ENCODE measurements around the gene MAP2K7.

Gene MAP2K7

GRCh38 chr19:7873304-7874075 lies 30.2 kb upstream of the MAP2K7 start:
- Histone ChIP-seq H3K27me3 (replicated peaks) (peaks cover 19% of the 10 kb centered on the region), H3K27ac (no peak overlapping the region), H3K36me3 (replicated peaks) (no peaks in the 10 kb centered on the region), H3K4me3 (ENCODE audit: low read depth, low read length) (no peak overlapping the region)
- no peak for DNase-seq
- in situ Hi-C loops (cut with HindIII; ENCODE audit: low pct_ligation_motif_present, low sequenced_read_pairs) = no loop called here
- no peak for TF ChIP-seq CTCF (IDR thresholded peaks at IDR 0.05; ENCODE audit: low read depth, low read length, missing control alignments)

- no peaks in the 10 kb centered on the region for H3K36me3 ChIP-seq (replicated peaks)
- TF ChIP-seq CTCF (IDR thresholded peaks at IDR 0.05; ENCODE audit: low read depth, low read length, missing control alignments) = no peak
- H3K27ac ChIP-seq = no peak within 1 kb of the TSS
- peaks cover 19% of the 10 kb centered on the region for H3K27me3 ChIP-seq (replicated peaks)
- peak within 1 kb of the TSS; percentile 5 for H3K4me3 ChIP-seq (ENCODE audit: low read depth, low read length)
- no peak for DNase-seq
- in situ Hi-C loops (cut with HindIII; ENCODE audit: low pct_ligation_motif_present, low sequenced_read_pairs) = no loop called here
Measured at GRCh38 chr19:7874076-7874896, 29.4 kb upstream of the MAP2K7 start, which contains the start of gene PRR36. TSS of gene PRR36 (minus strand) at chr19:7874390. CDS start at chr19:7873689, 701 bp downstream.

GRCh38 chr19:7874897-7875273 lies 28.8 kb upstream of the MAP2K7 start:
- Histone ChIP-seq H3K27me3 (replicated peaks) (peaks cover 19% of the 10 kb centered on the region), H3K4me3 (ENCODE audit: low read depth, low read length) (no peak overlapping the region), H3K27ac (no peak overlapping the region), H3K36me3 (replicated peaks) (no peaks in the 10 kb centered on the region)
- in situ Hi-C loops (cut with HindIII; ENCODE audit: low pct_ligation_motif_present, low sequenced_read_pairs) = no loop called here
- TF ChIP-seq CTCF (IDR thresholded peaks at IDR 0.05; ENCODE audit: low read depth, low read length, missing control alignments) = no peak
- no peak for DNase-seq

- peaks cover 19% of the 10 kb centered on the region for H3K27me3 ChIP-seq (replicated peaks)
- no peak for TF ChIP-seq CTCF (IDR thresholded peaks at IDR 0.05; ENCODE audit: low read depth, low read length, missing control alignments)
- DNase-seq = no peak
Measured at GRCh38 chr19:7877249-7877836, 26.3 kb upstream of the MAP2K7 start.

GRCh38 chr19:7879111-7879807 lies 24.4 kb upstream of the MAP2K7 start:
- H3K36me3 ChIP-seq (replicated peaks) = no peaks in the 10 kb centered on the region
- H3K27me3 ChIP-seq (replicated peaks) = peaks cover 5% of the 10 kb centered on the region
- no peak overlapping the region for H3K4me3 ChIP-seq (ENCODE audit: low read depth, low read length)
- DNase-seq = no peak
- no peak overlapping the region for H3K27ac ChIP-seq
- in situ Hi-C loops (cut with HindIII; ENCODE audit: low pct_ligation_motif_present, low sequenced_read_pairs) = no loop called here
- TF ChIP-seq CTCF (IDR thresholded peaks at IDR 0.05; ENCODE audit: low read depth, low read length, missing control alignments) = no peak

More at GRCh38 chr19:7877249-7877836, 26.3 kb upstream of the MAP2K7 start:
- no peaks in the 10 kb centered on the region for H3K36me3 ChIP-seq (replicated peaks)
- in situ Hi-C loops (cut with HindIII; ENCODE audit: low pct_ligation_motif_present, low sequenced_read_pairs) = no loop called here
- no peak overlapping the region for H3K27ac ChIP-seq
- no peak overlapping the region for H3K4me3 ChIP-seq (ENCODE audit: low read depth, low read length)

Data from brain microvascular endothelial cell (primary cell).